Prostate gland (tissue), 2 donors: ENCODE data around the gene EXOC5. TPM values are rescaled to one million over a fixed set of nuclear protein-coding genes. Genes with fewer than 3 reads are reported as not detected.

Experiments
- DNase-seq: peaks from one replicate; pipeline ENCODE4 v3.0.0-alpha.2; 2019; ENCODE audit warnings: low spot score
- H3K27ac ChIP-seq, 2 donors: fragments of 200-600 bp; sonication (generic); 2 replicates each; pipeline ENCODE4 v1.5.1; 2017 to 2019
- H3K27me3 ChIP-seq: fragments of 200-600 bp; sonication (generic); replicated peaks from 2 replicates; pipeline ENCODE4 v1.5.1; 2019; ENCODE audit not compliant: insufficient read depth
- H3K36me3 ChIP-seq, 2 donors: fragments of 200-600 bp; sonication (generic); 1 replicate in 1 of 2; 2 replicates in 1 of 2; pipeline versions ENCODE4 v1.5.1 to v1.8.1; 2017 to 2019
- H3K4me1 ChIP-seq: fragments of 200-600 bp; sonication (generic); replicated peaks from 2 replicates; pipeline ENCODE4 v1.5.1; 2019
- H3K4me3 ChIP-seq, 2 donors: fragments of 200-600 bp; sonication (generic); 2 replicates each; pipeline ENCODE4 v1.5.1; 2017 to 2019
- H3K9me3 ChIP-seq: fragments of 200-600 bp; sonication (generic); 2 replicates; pipeline ENCODE4 v1.5.1; 2017
- POLR2A ChIP-seq: fragments of 450-650 bp; IDR thresholded peaks from one replicate; pipeline ENCODE4 v1.6.1; 2016; ENCODE audit warnings: antibody characterized with exemption, mild to moderate bottlenecking
- POLR2AphosphoS5 ChIP-seq: sonication (generic); formaldehyde crosslinking; IDR thresholded peaks from one replicate; pipeline ENCODE4 v1.6.1; 2017; ENCODE audit warnings: antibody characterized with exemption
- WGBS: methylation state at CpG from one replicate; pipeline ENCODE4 v1.1.5; 2018; 5-methylcytosine and 5-hydroxymethylcytosine counted together
- intact Hi-C: fragments of 100-400 bp; cut with DNase I; formaldehyde crosslinking; loops from one replicate; pipeline ENCODE4 v1.14.2; 2022
- total RNA-seq, 2 donors: library from RNA; depleted of rRNA; stranded (reverse); fragments of >200 nt; gene quantifications; one replicate each; pipeline ENCODE4 v1.1.0, GENCODE V29; 2016
- TF ChIP-seq, protein P1 (sequence below), 4 experiments: fragments of 200-600 bp in 2 of 4; fragments of 450-650 bp in 2 of 4; sonication (generic) in 2 of 4; IDR thresholded peaks; 1 replicate in 3 of 4; 2 replicates in 1 of 4; pipeline ENCODE4 v1.5.1; 2016 to 2019; ENCODE audit warnings: antibody characterized with exemption in 4 of 4, mild to moderate bottlenecking in 2 of 4, moderate library complexity in 2 of 4

Gene EXOC5
- total RNA-seq, 2 donors from 2014 or later = 27.4 to 48.7 TPM

DNA sequence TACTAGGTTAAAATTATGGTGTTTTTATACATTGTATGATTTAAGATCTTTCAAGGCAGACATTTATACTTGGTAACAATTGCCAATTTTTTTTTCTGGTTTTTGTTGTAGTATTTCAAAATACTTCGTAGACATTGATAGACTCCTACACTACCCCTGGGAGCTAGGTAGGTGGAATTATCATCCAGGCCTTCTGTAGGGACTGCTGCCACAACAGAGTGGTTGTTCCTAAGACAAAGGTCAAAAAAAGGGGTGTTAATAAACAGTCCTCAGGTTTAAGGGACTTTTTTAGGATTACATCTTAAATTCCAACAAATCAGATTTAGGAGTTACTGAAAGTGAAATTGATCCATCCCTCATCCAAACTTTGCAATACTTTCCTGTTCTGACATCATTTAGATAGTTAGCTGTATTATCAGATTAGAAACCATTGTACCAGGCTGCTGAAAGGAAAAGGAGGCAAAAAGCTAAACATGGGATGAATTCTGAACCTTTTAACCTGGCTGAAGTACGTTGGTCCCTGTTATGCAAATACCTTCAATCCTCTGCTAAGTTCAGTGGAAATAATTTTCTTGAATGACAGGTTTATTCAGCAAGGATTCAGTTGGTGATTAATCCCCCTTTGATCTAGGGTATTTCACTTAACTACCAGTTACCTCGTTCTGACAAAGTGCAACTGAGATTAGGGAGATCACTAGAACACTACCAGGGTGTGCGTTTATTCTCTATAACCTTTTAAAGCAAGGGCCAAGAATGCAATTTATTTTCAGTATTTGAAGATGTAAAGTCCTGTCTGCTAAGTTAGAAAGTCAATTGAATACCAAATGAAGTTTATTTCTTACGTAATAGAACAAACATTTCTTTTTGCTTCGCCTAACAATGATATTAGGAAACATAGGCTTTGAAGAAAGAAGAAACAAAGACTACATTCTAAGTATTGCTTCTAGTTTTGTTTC lies 23.3 kb upstream of the EXOC5 start:
- H3K4me1 ChIP-seq = no peaks in the 10 kb centered on the region
- H3K27me3 ChIP-seq = no peaks in the 10 kb centered on the region
- no peak overlapping the region for H3K4me3 ChIP-seq
- TF ChIP-seq POLR2AphosphoS5 (no peak), POLR2A (no peak)
- TF ChIP-seq, protein P1, sequence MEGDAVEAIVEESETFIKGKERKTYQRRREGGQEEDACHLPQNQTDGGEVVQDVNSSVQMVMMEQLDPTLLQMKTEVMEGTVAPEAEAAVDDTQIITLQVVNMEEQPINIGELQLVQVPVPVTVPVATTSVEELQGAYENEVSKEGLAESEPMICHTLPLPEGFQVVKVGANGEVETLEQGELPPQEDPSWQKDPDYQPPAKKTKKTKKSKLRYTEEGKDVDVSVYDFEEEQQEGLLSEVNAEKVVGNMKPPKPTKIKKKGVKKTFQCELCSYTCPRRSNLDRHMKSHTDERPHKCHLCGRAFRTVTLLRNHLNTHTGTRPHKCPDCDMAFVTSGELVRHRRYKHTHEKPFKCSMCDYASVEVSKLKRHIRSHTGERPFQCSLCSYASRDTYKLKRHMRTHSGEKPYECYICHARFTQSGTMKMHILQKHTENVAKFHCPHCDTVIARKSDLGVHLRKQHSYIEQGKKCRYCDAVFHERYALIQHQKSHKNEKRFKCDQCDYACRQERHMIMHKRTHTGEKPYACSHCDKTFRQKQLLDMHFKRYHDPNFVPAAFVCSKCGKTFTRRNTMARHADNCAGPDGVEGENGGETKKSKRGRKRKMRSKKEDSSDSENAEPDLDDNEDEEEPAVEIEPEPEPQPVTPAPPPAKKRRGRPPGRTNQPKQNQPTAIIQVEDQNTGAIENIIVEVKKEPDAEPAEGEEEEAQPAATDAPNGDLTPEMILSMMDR (IDR thresholded peaks at IDR 0.05) = no peak
- no peak for DNase-seq
- intact Hi-C loops = no loop called here
- no peaks in the 10 kb centered on the region for H3K36me3 ChIP-seq
- H3K9me3 ChIP-seq = no peaks in the 10 kb centered on the region
- H3K27ac ChIP-seq = no peak overlapping the region
- WGBS = 51% methylated on average over 6 of the region's 6 CpGs

DNA sequence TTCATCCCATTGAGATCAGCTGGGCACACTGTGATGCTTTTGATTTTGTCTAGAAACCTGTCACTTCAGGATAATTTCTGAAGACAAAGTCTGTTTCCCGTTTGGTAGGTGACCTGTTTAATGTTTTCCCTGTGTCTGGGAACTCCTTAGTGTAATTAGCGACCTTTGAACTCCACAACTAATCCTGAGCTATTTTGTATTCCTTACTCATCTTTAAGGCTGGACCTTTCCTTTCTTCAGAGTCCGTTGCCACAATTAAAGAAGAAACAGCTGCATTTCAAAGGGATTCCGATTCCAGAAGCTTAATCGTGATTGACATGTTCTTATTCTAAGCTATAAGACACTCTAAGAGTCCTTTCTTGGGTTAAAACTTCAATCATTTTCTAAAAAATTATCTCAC lies 22.0 kb upstream of the EXOC5 start:
- intact Hi-C loops = no loop called here

GRCh38 chr14:57287745-57288144 lies 19.0 kb upstream of the EXOC5 start:
- 81% methylated on average over 2 of the region's 2 CpGs for WGBS
- H3K9me3 ChIP-seq = no peaks in the 10 kb centered on the region
- no peak for TF ChIP-seq POLR2AphosphoS5
- TF ChIP-seq, protein P1 (IDR thresholded peaks at IDR 0.05) = no peak
- no peak for TF ChIP-seq POLR2A
- DNase-seq = no peak
- no peak overlapping the region for H3K4me3 ChIP-seq
- no peaks in the 10 kb centered on the region for H3K36me3 ChIP-seq
- no peak overlapping the region for H3K27ac ChIP-seq
- H3K4me1 ChIP-seq = no peaks in the 10 kb centered on the region
- intact Hi-C loops = no loop called here
- H3K27me3 ChIP-seq = no peaks in the 10 kb centered on the region

More for the DNA sequence above, 22.0 kb upstream of the EXOC5 start:
- no peak overlapping the region for H3K4me3 ChIP-seq
- TF ChIP-seq POLR2A = no peak
- TF ChIP-seq, protein P1 (IDR thresholded peaks at IDR 0.05) = no peak
- no peak for TF ChIP-seq POLR2AphosphoS5
- H3K27me3 ChIP-seq = no peaks in the 10 kb centered on the region
- DNase-seq = no peak
- no peak overlapping the region for H3K27ac ChIP-seq
- no peaks in the 10 kb centered on the region for H3K9me3 ChIP-seq
- no peaks in the 10 kb centered on the region for H3K36me3 ChIP-seq
- WGBS = 77% methylated on average over 5 of the region's 5 CpGs
- no peaks in the 10 kb centered on the region for H3K4me1 ChIP-seq

- H3K4me3 ChIP-seq = no peak overlapping the region
- DNase-seq = no peak
- TF ChIP-seq POLR2A (no peak), POLR2AphosphoS5 (no peak)
- TF ChIP-seq, protein P1 (IDR thresholded peaks at IDR 0.05) = no peak
- no peaks in the 10 kb centered on the region for H3K4me1 ChIP-seq
- intact Hi-C loops = no loop called here
- H3K9me3 ChIP-seq = no peaks in the 10 kb centered on the region
- 98% methylated on average over 3 of the region's 3 CpGs for WGBS
- no peak overlapping the region for H3K27ac ChIP-seq
- no peaks in the 10 kb centered on the region for H3K27me3 ChIP-seq
- H3K36me3 ChIP-seq = no peaks in the 10 kb centered on the region
Observed at GRCh38 chr14:57277062-57277461, 8.4 kb upstream of the EXOC5 start.
